Measurements from ENCODE around the gene DNAH3. TPM values are rescaled to one million over a fixed set of nuclear protein-coding genes. Genes with fewer than 3 reads are reported as not detected.

Gene DNAH3
- total and polyA plus RNA-seq, 2 experiments from 2014 or later, result 0.70 to 1.3 TPM

DNA sequence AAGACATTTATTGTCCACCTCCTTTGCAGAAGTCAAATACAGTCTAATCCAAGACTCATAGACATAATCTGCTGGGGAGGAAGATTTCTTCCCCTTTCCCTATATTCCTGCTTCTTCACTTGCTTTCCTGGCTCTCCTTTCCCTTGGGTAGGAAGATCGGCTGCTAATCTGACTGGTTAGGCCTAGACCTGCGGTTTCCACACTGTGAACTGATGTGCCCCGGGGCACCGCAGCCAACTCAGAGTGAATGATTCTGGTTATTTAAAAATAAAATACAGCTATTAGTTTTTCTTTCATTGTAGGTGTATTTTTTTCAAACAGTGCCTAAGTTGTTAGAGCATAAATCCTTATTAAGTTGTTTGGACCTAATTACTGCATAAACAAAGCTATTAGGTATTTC, 78.9 kb downstream of the DNAH3 start:
- Histone ChIP-seq H3K27me3 (ENCODE audit: insufficient read depth) (no peaks in the 10 kb centered on the region), H2AFZ (no peak overlapping the region), H4K20me1 (replicated peaks; ENCODE audit: insufficient read depth) (no peaks in the 10 kb centered on the region), H3K36me3 (ENCODE audit: insufficient read depth) (no peaks in the 10 kb centered on the region), H3K4me1 (ENCODE audit: insufficient read depth) (no peaks in the 10 kb centered on the region), H3K79me2 (replicated peaks; ENCODE audit: insufficient read depth) (no peaks in the 10 kb centered on the region), H3K4me3 (no peak overlapping the region), H3F3A (replicated peaks; ENCODE audit: low read depth) (no peaks in the 10 kb centered on the region), H3K4me2 (no peak overlapping the region), H3K9me2 (ENCODE audit: insufficient read depth) (peaks cover 2% of the 10 kb centered on the region; the same call in 1 of the 2 replicates), H3K27ac (ENCODE audit: low read depth) (no peak overlapping the region)
- DNase-seq (ENCODE audit: low spot score), result no peak
- TF ChIP-seq CREB1 (CRISPR knock-in tag; IDR thresholded peaks at IDR 0.05; ENCODE audit: low read depth) (no peak), ZNF114 (CRISPR knock-in tag; IDR thresholded peaks at IDR 0.05) (no peak), STAT1 (IDR thresholded peaks at IDR 0.05; ENCODE audit: unreplicated experiment) (no peak), EZH2phosphoT487 (IDR thresholded peaks at IDR 0.05; ENCODE audit: unreplicated experiment) (no peak), POLR2AphosphoS5 (IDR thresholded peaks at IDR 0.05; ENCODE audit: low read depth) (no peak), EZH2 (IDR thresholded peaks at IDR 0.05; ENCODE audit: low read depth, unreplicated experiment) (no peak), NANOG (IDR thresholded peaks at IDR 0.05; ENCODE audit: borderline replicate concordance) (no peak), REST (IDR thresholded peaks at IDR 0.05; ENCODE audit: unreplicated experiment) (no peak), ZNF331 (CRISPR knock-in tag; IDR thresholded peaks at IDR 0.05; ENCODE audit: low read depth) (no peak)
- TF ChIP-seq, protein P1, sequence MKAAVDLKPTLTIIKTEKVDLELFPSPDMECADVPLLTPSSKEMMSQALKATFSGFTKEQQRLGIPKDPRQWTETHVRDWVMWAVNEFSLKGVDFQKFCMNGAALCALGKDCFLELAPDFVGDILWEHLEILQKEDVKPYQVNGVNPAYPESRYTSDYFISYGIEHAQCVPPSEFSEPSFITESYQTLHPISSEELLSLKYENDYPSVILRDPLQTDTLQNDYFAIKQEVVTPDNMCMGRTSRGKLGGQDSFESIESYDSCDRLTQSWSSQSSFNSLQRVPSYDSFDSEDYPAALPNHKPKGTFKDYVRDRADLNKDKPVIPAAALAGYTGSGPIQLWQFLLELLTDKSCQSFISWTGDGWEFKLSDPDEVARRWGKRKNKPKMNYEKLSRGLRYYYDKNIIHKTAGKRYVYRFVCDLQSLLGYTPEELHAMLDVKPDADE (IDR thresholded peaks at IDR 0.05), result no peak
- TF ChIP-seq, protein P2, sequence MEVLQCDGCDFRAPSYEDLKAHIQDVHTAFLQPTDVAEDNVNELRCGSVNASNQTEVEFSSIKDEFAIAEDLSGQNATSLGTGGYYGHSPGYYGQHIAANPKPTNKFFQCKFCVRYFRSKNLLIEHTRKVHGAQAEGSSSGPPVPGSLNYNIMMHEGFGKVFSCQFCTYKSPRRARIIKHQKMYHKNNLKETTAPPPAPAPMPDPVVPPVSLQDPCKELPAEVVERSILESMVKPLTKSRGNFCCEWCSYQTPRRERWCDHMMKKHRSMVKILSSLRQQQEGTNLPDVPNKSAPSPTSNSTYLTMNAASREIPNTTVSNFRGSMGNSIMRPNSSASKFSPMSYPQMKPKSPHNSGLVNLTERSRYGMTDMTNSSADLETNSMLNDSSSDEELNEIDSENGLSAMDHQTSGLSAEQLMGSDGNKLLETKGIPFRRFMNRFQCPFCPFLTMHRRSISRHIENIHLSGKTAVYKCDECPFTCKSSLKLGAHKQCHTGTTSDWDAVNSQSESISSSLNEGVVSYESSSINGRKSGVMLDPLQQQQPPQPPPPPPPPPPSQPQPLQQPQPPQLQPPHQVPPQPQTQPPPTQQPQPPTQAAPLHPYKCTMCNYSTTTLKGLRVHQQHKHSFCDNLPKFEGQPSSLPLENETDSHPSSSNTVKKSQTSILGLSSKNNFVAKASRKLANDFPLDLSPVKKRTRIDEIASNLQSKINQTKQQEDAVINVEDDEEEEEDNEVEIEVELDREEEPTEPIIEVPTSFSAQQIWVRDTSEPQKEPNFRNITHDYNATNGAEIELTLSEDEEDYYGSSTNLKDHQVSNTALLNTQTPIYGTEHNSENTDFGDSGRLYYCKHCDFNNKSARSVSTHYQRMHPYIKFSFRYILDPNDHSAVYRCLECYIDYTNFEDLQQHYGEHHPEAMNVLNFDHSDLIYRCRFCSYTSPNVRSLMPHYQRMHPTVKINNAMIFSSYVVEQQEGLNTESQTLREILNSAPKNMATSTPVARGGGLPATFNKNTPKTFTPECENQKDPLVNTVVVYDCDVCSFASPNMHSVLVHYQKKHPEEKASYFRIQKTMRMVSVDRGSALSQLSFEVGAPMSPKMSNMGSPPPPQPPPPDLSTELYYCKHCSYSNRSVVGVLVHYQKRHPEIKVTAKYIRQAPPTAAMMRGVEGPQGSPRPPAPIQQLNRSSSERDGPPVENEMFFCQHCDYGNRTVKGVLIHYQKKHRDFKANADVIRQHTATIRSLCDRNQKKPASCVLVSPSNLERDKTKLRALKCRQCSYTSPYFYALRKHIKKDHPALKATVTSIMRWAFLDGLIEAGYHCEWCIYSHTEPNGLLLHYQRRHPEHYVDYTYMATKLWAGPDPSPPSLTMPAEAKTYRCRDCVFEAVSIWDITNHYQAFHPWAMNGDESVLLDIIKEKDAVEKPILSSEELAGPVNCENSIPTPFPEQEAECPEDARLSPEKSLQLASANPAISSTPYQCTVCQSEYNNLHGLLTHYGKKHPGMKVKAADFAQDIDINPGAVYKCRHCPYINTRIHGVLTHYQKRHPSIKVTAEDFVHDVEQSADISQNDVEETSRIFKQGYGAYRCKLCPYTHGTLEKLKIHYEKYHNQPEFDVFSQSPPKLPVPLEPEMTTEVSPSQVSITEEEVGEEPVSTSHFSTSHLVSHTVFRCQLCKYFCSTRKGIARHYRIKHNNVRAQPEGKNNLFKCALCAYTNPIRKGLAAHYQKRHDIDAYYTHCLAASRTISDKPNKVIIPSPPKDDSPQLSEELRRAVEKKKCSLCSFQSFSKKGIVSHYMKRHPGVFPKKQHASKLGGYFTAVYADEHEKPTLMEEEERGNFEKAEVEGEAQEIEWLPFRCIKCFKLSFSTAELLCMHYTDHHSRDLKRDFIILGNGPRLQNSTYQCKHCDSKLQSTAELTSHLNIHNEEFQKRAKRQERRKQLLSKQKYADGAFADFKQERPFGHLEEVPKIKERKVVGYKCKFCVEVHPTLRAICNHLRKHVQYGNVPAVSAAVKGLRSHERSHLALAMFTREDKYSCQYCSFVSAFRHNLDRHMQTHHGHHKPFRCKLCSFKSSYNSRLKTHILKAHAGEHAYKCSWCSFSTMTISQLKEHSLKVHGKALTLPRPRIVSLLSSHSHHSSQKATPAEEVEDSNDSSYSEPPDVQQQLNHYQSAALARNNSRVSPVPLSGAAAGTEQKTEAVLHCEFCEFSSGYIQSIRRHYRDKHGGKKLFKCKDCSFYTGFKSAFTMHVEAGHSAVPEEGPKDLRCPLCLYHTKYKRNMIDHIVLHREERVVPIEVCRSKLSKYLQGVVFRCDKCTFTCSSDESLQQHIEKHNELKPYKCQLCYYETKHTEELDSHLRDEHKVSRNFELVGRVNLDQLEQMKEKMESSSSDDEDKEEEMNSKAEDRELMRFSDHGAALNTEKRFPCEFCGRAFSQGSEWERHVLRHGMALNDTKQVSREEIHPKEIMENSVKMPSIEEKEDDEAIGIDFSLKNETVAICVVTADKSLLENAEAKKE (CRISPR knock-in tag; IDR thresholded peaks at IDR 0.05), result no peak
- TF ChIP-seq, protein P3, sequence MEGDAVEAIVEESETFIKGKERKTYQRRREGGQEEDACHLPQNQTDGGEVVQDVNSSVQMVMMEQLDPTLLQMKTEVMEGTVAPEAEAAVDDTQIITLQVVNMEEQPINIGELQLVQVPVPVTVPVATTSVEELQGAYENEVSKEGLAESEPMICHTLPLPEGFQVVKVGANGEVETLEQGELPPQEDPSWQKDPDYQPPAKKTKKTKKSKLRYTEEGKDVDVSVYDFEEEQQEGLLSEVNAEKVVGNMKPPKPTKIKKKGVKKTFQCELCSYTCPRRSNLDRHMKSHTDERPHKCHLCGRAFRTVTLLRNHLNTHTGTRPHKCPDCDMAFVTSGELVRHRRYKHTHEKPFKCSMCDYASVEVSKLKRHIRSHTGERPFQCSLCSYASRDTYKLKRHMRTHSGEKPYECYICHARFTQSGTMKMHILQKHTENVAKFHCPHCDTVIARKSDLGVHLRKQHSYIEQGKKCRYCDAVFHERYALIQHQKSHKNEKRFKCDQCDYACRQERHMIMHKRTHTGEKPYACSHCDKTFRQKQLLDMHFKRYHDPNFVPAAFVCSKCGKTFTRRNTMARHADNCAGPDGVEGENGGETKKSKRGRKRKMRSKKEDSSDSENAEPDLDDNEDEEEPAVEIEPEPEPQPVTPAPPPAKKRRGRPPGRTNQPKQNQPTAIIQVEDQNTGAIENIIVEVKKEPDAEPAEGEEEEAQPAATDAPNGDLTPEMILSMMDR (conservative IDR thresholded peaks at IDR 0.05; ENCODE audit: low read depth in 2 of 2), result no peak
- Mint-ChIP-seq H3K36me3 (ENCODE audit: low read depth) (no peaks in the 10 kb centered on the region), H3K4me1 (no peaks in the 10 kb centered on the region), H3K27me3 (ENCODE audit: insufficient read depth, low read depth, poor library complexity) (no peaks in the 10 kb centered on the region), H3K4me3 (no peak overlapping the region), H3K27ac (no peak overlapping the region), H3K9me3 (peaks cover 5% of the 10 kb centered on the region; the same call in 1 of the 3 replicates)
- ATAC-seq, result no peak

Measured in GM23338 (cell line).